ENCODE results near the gene IQUB. TPM values are rescaled to one million over a fixed set of nuclear protein-coding genes. Genes with fewer than 3 reads are reported as not detected.
"Not testable (repeated sequence)": the region's sequence is repeated elsewhere in the genome, so short reads cannot be mapped to it uniquely, and the experiment has no call there.

IQUB gene
- total RNA-seq, 1 donor from 2014 or later: 0.98 TPM

GRCh38 chr7:123492485-123492884, 41.9 kb downstream of the IQUB start:
- Mint-ChIP-seq H3K36me3 (ENCODE audit: unreplicated experiment) (no peaks in the 10 kb centered on the region), H3K4me1 (ENCODE audit: low read depth, unreplicated experiment) (peaks cover under 1% of the 10 kb centered on the region), H3K27me3 (ENCODE audit: unreplicated experiment) (no peaks in the 10 kb centered on the region), H3K27ac (ENCODE audit: unreplicated experiment) (no peak overlapping the region), H3K9me3 (ENCODE audit: unreplicated experiment) (no peaks in the 10 kb centered on the region), H3K4me3 (ENCODE audit: unreplicated experiment) (no peak overlapping the region)
- no peak for DNase-seq
- no peak for TF ChIP-seq CTCF (IDR thresholded peaks at IDR 0.05; ENCODE audit: partially characterized antibody, unreplicated experiment)

GRCh38 chr7:123485721-123486120, 48.7 kb downstream of the IQUB start:
- Mint-ChIP-seq H3K36me3 (ENCODE audit: unreplicated experiment) (no peaks in the 10 kb centered on the region), H3K27me3 (ENCODE audit: unreplicated experiment) (no peaks in the 10 kb centered on the region), H3K27ac (ENCODE audit: unreplicated experiment) (no peak overlapping the region), H3K4me3 (ENCODE audit: unreplicated experiment) (no peak overlapping the region), H3K9me3 (ENCODE audit: unreplicated experiment) (no peaks in the 10 kb centered on the region), H3K4me1 (ENCODE audit: low read depth, unreplicated experiment) (no peaks in the 10 kb centered on the region)
- TF ChIP-seq CTCF (IDR thresholded peaks at IDR 0.05; ENCODE audit: partially characterized antibody, unreplicated experiment): no peak
- no peak for DNase-seq

GRCh38 chr7:123485187-123485586, 49.2 kb downstream of the IQUB start:
- Mint-ChIP-seq H3K27ac (ENCODE audit: unreplicated experiment) (no peak overlapping the region), H3K9me3 (ENCODE audit: unreplicated experiment) (no peaks in the 10 kb centered on the region), H3K4me1 (ENCODE audit: low read depth, unreplicated experiment) (no peaks in the 10 kb centered on the region), H3K4me3 (ENCODE audit: unreplicated experiment) (no peak overlapping the region), H3K36me3 (ENCODE audit: unreplicated experiment) (no peaks in the 10 kb centered on the region), H3K27me3 (ENCODE audit: unreplicated experiment) (no peaks in the 10 kb centered on the region)
- DNase-seq: no peak
- no peak for TF ChIP-seq CTCF (IDR thresholded peaks at IDR 0.05; ENCODE audit: partially characterized antibody, unreplicated experiment)

GRCh38 chr7:123484199-123484598, 50.2 kb downstream of the IQUB start:
- no peaks in the 10 kb centered on the region for H3K36me3 Mint-ChIP-seq (ENCODE audit: unreplicated experiment)
- H3K27me3 Mint-ChIP-seq (ENCODE audit: unreplicated experiment): no peaks in the 10 kb centered on the region
- H3K9me3 Mint-ChIP-seq (ENCODE audit: unreplicated experiment): no peaks in the 10 kb centered on the region
- DNase-seq: no peak
- H3K27ac Mint-ChIP-seq (ENCODE audit: unreplicated experiment): no peak overlapping the region
- TF ChIP-seq CTCF (IDR thresholded peaks at IDR 0.05; ENCODE audit: partially characterized antibody, unreplicated experiment): no peak
- H3K4me3 Mint-ChIP-seq (ENCODE audit: unreplicated experiment): no peak overlapping the region
- no peaks in the 10 kb centered on the region for H3K4me1 Mint-ChIP-seq (ENCODE audit: low read depth, unreplicated experiment)

- Mint-ChIP-seq H3K27me3 (ENCODE audit: unreplicated experiment) (no peaks in the 10 kb centered on the region), H3K27ac (ENCODE audit: unreplicated experiment) (no peak overlapping the region), H3K4me3 (ENCODE audit: unreplicated experiment) (no peak overlapping the region), H3K36me3 (ENCODE audit: unreplicated experiment) (no peaks in the 10 kb centered on the region), H3K9me3 (ENCODE audit: unreplicated experiment) (no peaks in the 10 kb centered on the region), H3K4me1 (ENCODE audit: low read depth, unreplicated experiment) (no peaks in the 10 kb centered on the region)
- no peak for TF ChIP-seq CTCF (IDR thresholded peaks at IDR 0.05; ENCODE audit: partially characterized antibody, unreplicated experiment)
- DNase-seq: no peak
Observed at GRCh38 chr7:123480107-123480506, 54.3 kb downstream of the IQUB start.

GRCh38 chr7:123478056-123478455, 56.3 kb downstream of the IQUB start:
- not testable (repeated sequence) for DNase-seq; H3K9me3 Mint-ChIP-seq (ENCODE audit: unreplicated experiment); H3K27ac Mint-ChIP-seq (ENCODE audit: unreplicated experiment); H3K4me3 Mint-ChIP-seq (ENCODE audit: unreplicated experiment); H3K36me3 Mint-ChIP-seq (ENCODE audit: unreplicated experiment); H3K27me3 Mint-ChIP-seq (ENCODE audit: unreplicated experiment); H3K4me1 Mint-ChIP-seq (ENCODE audit: low read depth, unreplicated experiment)
